NCI-H2227 (cell line): ENCODE results near the gene GGA3.
"Not testable (repeated sequence)": the region's sequence is repeated elsewhere in the genome, so short reads cannot be mapped to it uniquely, and the experiment has no call there.

Experiments used
- DNase-seq: peaks from one replicate; lab custom pipeline; 2025; ENCODE audit not compliant: unreplicated experiment; lab: John Stamatoyannopoulos, UW

The GGA3 gene, protein sequence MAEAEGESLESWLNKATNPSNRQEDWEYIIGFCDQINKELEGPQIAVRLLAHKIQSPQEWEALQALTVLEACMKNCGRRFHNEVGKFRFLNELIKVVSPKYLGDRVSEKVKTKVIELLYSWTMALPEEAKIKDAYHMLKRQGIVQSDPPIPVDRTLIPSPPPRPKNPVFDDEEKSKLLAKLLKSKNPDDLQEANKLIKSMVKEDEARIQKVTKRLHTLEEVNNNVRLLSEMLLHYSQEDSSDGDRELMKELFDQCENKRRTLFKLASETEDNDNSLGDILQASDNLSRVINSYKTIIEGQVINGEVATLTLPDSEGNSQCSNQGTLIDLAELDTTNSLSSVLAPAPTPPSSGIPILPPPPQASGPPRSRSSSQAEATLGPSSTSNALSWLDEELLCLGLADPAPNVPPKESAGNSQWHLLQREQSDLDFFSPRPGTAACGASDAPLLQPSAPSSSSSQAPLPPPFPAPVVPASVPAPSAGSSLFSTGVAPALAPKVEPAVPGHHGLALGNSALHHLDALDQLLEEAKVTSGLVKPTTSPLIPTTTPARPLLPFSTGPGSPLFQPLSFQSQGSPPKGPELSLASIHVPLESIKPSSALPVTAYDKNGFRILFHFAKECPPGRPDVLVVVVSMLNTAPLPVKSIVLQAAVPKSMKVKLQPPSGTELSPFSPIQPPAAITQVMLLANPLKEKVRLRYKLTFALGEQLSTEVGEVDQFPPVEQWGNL

DNA sequence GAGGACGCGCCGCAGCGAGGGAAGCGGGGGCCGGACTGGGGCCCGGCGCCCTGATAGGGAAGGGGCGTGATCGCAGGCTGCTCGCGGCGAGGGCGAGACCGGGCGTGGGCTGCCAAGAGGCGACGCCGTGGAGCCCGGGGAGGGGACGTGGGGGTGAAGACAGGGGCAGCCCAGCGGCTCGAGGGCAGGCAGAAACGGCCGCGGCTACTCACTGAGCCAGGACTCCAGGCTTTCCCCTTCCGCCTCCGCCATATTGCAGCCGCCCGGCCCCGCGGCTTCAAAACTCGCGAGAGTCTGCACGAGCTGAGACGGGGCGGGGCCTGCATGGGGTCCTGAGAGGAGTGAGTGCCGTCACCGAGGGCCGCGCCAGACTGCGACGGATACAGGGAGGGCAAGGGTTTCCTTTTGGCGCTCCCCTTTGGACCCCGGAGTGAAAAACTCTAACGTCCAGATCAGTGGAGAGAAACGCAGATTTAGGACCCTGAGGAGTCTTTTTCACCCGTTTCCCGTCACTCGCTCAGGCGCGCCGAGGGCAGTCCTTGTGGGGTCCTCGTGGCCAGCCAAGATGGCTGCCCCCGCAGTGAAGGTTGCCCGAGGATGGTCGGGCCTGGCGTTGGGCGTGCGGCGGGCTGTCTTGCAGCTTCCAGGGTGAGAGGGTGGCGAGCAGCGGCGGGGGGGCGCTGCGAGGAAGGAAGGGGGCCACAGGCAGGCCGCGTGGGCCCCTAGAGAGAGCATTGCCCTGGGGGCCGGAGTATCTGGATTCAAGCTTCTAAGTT is at the start of gene GGA3, which contains the start of gene MRPS7:
GGA3 (minus strand) TSS at position 271 of the 776 bp plus-strand sequence; CDS start at position 252, 19 bp downstream.
MRPS7 (plus strand) TSS at position 544 of the 776 bp plus-strand sequence; CDS start at position 566, 22 bp downstream.
- DNase-seq: peak; percentile 97

- no peak for DNase-seq
Measured at GRCh38 chr17:75308732-75309629, 47.6 kb upstream of the GGA3 start.

- no peak for DNase-seq
Measured at GRCh38 chr17:75307957-75308731, 46.7 kb upstream of the GGA3 start.

GRCh38 chr17:75301502-75302206 is 40.2 kb upstream of the GGA3 start:
- no peak for DNase-seq

DNA sequence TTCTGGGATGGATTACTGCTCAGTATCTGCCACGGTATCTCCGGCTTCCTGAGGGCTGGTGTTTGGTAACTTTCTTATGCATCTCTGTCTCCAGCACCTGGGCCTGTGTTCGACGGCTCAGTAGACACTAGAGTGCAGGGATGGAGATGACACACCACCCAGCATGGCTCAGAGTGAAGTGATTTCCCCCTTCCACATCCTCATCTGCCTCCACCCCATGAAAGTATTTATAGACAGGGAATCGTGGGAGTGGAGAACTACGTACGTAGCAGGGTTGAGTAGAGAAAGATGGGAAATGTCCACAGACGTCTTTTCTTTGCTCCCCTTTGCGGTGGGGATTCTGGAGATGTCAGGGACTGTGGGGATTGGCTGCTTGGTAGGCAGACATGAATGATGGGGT is 39.6 kb upstream of the GGA3 start:
- no peak for DNase-seq

GRCh38 chr17:75300280-75300679 is 38.9 kb upstream of the GGA3 start:
- no peak for DNase-seq

DNA sequence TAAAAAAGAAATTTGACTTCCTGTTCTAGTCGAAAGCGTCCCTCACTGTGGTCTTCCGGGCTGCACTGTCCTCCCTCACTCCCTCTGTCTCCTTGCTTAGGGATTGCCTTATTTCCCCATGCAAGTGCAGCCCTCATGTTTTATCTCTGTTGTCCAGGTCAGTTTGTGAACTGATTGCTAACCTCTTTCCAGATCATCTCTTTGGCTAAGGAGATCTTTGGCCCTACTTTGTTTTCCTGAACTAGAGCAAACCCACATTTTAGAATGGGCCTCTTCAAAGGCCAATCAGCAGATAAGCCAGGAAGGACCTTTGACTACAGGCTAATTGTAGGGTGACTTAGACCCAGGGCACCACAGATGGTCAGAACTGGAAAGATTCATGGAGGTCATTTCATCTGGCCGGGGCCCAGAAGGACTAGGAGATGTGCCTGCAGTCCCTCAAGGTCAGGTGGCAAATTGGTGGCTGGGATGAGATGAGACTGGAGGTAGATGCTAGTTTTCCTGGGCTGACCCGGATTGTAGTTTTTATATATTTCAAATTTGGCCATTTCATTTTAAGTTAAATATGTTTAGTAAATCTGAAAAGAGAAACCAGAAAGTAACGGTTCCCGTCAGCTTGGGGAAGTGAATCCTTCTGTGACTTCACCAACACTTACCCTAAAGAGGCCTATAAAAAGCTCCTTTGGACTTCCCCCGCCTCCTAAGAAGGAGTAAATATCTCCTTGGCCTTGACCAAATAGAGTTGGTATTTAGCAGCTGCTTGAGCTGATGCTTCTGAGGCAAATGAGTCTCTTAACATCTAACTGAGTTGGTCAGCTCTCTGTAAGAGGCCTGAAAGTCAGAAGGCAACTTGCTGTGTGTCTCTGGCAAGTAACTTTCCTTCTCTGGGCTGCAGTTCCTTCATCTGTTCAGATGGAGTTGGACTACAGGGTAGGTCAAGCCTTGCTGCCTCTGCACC is 34.1 kb upstream of the GGA3 start:
- no peak for DNase-seq

DNA sequence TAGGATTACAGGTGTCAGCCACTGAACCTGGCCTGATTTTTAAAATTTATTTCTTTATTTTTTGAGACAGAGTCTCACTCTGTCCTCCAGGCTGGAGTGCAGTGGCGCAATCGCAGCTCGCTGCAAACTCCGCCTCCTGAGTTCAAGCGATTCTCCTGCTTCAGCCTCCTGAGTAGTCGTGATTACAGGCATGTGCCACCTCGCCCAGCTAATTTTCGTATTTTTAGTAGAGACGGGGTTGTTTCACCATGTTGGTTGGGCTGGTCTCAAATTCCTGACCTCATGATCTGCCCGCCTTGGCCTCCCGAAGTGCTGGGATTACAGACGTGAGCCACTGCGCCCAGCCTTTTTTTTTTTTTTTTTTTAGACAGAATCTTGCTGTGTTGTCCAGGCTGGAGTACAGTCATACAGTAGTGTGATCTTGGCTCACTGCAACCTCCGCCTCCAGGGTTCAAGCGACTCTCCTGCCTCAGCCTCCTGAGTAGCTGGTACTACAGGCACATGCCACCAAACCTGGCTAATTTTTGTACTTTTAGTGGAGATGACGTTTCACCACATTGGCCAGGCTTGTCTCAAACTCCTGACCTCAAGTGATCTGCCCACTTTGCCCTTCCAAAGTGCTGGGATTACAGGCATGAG is 31.5 kb upstream of the GGA3 start:
- not testable (repeated sequence) for DNase-seq

DNA sequence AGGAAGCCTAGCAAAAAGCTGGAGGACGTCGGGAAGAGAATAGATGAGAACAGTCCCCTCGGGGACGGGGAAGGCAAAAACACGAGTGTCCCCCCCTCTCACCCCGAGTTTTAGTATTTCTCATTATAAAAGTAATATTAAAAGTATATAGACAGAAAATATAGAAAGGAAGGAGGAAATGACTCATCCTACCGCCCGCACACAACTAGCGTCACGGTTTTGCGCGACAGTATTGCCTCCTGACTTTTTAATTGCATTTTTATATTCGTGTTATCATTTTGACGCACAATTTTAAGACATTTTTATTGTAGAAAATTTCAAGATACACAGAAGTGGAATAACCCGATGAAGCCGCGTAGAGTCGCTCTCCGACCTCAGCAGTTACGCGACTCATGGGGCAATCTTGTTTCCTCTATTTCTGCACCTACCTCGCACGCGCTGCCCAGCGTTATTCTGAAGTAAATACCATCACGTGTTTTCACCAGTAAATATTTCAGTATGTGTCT is 28.5 kb upstream of the GGA3 start:
- DNase-seq: peak; percentile 48

- peak; percentile 97 for DNase-seq
Measured at GRCh38 chr17:75289115-75289831, 27.9 kb upstream of the GGA3 start, which contains the start of gene SLC25A19. Gene SLC25A19, minus strand, starts transcription at chr17:75289433. Its CDS starts 2,669 bp downstream, at chr17:75286764.

DNA sequence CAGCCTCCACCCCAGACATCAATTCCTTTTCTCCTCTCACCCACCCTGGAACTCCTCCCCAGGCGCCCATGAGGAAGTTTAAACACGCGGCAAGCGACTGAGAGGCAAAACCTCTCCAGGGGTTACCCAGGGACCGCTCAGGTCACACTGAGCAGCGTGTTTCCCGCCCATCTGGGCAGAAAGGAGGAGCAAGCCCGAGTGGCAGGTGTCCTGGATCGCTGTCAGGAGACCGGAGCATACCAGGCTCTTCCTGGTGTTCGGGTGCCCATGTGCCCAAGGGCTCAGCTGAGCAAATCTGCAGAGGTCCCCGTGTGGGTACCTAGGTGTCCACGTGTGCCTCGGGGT is 27.3 kb upstream of the GGA3 start:
- peak; percentile 67 for DNase-seq

DNA sequence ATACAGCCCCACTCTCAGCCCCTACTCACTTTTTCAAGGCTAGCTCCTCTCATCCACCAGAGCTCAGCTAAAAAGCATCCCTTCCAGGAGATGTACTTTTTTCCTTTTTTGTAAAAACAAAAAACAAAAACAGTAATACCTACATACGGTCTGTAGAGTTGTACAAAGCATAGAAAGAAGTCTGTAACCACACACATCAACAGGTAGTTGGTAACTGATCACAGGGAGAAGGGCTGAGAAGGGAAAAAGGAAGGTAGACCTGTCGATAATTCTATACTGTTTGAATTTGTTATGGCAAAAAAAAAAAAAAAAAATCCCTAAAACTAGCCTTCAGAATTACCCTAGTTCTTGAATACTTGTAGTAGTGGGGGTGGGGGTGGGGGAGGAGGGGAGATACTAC is 27.0 kb upstream of the GGA3 start:
- no peak for DNase-seq

DNA sequence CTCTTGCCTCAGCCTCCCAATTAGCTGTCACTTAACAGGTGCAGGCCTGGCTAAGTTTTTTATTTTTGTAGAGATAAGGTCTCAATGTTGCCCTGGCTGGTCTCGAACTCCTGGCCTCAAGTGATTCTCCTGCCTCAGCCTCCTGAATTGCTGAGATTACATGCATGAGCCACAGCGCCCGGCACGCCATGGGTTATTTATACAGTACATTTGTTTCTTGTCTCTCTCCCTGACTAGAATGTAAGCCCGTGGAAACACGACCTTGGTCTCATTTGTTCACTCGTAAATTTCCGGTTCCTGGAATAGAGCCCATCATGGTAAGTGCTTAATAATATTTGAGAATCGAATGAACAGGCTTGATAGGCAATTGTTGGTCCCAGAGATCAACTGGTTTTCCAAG is 25.8 kb upstream of the GGA3 start:
- DNase-seq: no peak

DNA sequence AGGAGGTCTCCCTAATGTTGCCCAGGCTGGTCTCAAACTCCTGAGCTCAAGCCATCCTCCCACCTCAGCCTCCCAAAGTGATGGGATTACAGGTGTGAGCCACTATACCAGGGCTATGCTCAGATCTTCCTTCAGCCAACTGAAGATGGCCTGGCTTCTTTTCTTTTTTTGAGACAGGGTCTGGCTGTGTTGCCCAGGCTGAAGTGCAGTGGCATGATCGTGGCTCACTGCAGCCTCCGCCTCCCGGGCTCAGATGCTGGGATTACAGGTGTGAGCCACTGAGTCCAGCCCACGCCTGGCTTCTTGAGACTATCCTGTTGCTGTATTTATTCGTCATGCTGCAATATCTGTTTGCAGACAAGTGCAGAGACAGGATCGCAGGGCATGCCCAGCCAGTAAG is 23.7 kb upstream of the GGA3 start:
- no peak for DNase-seq

GRCh38 chr17:75280189-75280588 is 18.8 kb upstream of the GGA3 start:
- not testable (repeated sequence) for DNase-seq

DNA sequence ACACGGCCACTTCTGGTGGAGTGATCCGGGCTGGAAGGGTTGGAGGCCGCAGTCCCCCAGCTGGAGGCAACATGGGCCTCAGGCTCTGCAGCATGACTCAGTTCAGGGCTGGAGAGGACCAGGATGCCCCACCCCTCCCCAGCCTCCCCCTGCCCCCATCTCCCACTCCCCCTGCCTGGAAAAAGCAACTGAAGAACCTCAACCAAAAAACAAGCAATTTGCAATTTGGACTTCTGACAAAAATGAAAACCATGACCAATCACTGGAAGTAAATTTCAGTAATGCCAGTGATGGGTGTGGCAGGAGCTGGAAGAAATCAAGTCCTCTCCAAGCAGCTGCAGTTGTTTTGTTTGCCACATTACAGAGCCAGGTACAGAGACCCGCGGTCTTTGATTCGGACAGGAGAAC is 16.3 kb upstream of the GGA3 start:
- no peak for DNase-seq
